NOMO-1 treated with dmso at 0.1 percent for 144 hours (cell line): ENCODE data around the gene CRB2.

Experiments
- DNase-seq: peaks from one replicate; lab custom pipeline; 2025; ENCODE audit not compliant: unreplicated experiment; lab: John Stamatoyannopoulos, UW

The CRB2 gene

DNA sequence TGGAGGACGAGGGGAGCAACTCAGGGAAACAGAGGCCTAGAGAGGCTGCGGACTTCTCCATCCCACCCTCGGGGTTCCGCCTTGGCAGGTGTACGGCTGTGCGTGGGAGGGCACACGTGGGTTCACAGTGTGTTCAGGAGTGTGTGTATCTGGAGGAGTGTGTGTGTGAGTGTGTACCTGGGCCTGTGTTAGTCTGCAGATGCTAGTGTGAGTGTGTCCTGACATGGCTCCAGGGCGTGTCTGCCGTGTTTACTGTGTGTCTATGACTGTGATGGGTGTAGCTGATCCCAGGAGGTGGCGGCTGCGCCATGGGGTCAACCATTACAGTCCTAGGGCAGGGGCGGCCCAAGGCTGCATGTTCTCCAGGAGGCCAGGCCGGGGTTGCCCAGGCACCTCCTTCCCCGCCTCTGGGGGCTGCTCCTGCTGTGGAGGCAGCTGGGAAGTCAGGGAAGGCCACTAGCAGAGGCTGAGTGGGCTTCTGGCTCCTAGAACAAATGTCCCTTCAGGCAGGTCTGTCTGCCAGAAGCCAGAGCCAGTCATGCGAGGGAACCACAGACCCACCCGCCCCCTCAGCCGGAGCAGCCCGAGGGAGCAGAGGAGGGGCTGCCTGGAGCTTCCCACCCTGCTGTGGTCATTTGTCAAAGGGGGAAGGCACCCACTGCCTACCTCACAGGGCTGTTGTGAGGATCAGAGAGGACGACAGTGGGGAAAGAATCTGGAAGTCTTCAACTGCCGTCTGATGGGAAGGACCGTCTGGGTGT, 21.4 kb downstream of the CRB2 start:
- no peak for DNase-seq

DNA sequence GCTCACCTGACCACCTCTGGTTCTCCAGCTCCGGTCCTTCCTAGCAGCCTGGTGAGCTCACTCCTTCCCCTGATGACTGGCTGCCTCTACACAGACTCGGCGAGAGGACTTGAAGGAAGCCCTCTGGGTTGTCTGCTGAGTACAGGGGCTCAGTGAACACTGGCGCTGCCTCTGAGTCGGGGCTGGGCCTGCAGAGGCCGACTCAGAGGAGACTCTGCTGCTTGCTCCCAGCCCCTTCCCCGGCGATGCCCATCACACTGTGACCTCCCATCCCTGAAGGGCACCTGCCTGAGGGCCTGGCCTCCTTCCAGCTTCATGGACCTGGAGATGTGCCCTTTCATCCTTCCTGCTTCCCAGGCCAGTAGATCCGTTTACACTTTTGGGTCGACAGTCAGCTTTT, 22.0 kb downstream of the CRB2 start:
- DNase-seq = no peak

DNA sequence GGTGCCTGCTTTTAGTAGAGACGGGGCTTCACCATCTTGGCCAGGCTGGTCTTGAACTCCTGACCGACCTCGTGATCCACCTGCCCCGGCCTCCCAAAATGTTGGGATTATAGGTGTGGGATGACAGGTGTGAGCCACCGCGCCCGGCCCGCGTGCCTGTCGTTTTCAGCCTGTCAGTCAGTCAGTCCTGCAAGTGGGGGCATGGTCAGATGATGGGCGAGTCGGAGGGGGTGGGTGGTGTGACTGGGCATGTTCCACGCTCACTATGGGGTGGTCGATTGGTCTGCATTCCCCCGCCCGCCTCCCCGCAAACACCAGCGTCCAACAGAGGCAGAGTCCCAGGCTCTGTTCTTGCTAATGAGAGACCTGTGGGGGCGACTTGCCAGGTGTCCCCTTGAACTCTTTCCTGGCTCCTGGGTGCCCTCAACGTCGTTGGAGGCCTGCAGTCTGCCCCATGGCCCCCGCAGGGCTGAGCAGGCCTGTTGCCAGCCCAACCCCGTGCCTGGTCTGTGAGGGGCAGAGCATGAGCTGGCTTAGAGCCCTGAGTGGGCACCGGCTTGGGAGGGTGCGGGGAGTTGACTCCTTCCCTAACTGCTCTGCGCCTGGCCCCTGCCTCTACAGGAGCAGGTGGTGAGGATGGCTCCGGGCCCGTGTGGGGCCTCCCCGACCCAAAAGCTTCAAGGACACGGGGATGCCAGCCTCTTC, 23.1 kb downstream of the CRB2 start:
- DNase-seq = no peak

DNA sequence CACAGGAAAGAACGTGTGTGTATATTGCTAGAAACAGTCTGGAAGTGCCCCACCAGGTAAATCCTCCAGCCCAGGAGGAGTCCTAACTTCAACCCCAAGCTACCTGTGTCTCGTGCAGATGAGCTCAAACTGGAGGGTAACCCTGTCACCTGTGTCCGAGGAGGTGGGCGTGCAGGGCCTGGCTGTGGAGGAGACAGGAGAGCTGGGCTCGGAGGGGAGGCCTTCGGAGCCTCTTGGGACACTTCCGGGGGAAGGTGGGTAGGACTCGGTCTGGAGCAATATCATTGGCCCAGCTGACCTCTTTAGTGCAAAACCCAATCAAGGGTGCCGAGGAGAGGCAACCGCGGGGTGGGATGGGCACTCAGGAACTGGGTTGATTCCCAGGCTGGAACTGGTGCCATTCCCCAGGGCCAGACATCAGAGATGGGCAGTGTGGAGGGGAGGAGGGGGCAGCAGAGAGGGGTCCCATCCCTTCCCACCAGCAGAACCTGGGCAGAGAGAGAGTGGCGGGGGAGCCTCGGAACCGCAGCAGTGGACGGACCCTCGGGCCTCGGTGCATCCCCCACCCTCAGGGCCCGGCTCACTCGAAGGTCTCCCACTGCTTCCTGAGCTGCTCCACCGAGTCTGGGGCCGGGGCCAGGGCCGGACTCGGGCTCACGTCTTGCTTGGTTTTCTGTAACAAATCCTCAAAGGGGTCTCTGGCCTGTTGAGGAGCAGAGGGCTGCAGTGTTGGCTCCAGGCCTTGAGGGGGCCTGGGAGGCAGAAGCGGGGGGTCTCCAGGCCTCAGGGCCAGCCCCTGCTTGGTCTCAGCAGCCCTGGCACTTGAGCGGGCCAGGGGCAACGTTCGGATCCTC, 25.1 kb downstream of the CRB2 start:
- DNase-seq = no peak

GRCh38 chr9:123382653-123383511, 26.9 kb downstream of the CRB2 start:
- DNase-seq = no peak

- no peak for DNase-seq
Measured at GRCh38 chr9:123383512-123384170, 27.6 kb downstream of the CRB2 start.

GRCh38 chr9:123387686-123388085, 31.7 kb downstream of the CRB2 start:
- DNase-seq = peak; percentile 53

- DNase-seq = peak; percentile 83
Measured at GRCh38 chr9:123389070-123389469, 33.1 kb downstream of the CRB2 start.

DNA sequence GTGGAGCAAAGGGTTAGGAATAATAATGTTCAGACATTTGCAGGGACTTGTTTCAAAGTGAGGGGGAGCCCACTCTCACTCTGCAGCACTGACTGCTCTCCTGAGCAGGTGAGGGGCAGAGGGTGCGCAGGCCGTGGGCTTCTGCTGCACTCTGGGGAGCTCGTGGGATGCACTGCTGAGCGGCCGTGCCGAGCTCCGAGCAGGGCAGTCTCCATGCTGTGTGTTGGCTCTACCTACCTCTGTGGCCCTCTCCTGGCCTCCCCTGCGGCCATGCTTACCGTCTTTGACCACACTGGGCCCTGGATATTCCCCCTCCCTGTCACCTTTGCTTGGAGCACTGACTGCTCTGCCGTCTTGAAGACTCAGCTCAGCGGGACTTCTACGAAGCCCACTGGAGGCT, 33.7 kb downstream of the CRB2 start:
- no peak for DNase-seq

- no peak for DNase-seq
Measured at GRCh38 chr9:123390337-123391135, 34.5 kb downstream of the CRB2 start.

DNA sequence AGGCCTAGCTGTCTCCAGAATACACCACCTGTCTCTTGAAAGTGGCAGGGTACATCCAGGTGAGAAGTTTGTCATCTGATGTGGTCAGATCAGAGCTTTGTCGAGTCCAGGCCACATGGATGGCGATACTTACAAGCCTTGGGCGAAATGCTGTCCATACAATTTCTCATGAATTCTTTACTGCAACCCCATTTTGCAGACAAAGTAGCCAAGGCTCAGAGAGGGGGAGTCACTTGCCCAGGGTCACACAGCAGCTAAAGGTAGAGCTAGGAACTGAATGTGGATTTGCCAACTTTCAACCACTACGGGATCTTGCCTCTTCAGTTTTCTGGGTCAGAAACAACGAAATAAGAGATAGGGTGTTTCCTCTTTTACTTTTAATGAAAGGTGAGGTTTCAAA, 35.2 kb downstream of the CRB2 start:
- DNase-seq = no peak

DNA sequence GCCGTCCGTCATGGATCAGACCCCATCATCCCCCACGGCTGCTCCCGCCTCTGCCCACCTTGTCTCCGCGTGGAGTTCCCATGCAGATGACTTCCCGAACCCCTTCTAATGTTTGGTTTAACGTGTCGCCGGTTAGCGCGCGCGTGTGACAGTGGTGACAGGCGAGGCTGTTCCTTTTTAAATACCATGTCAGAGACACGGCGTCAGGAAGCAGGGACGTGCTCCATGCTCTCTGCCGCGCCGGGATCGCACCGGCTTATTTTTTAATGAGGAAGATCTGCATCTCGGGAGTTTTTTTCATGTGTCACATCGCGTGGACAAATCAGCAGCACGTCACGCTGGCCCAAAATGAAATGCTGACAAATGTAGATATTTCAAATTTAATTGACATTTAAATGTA, 35.9 kb downstream of the CRB2 start:
- no peak for DNase-seq

- no peak for DNase-seq
Measured at GRCh38 chr9:123392802-123393201, 36.8 kb downstream of the CRB2 start.

GRCh38 chr9:123394291-123395235, 38.6 kb downstream of the CRB2 start:
- no peak for DNase-seq

DNA sequence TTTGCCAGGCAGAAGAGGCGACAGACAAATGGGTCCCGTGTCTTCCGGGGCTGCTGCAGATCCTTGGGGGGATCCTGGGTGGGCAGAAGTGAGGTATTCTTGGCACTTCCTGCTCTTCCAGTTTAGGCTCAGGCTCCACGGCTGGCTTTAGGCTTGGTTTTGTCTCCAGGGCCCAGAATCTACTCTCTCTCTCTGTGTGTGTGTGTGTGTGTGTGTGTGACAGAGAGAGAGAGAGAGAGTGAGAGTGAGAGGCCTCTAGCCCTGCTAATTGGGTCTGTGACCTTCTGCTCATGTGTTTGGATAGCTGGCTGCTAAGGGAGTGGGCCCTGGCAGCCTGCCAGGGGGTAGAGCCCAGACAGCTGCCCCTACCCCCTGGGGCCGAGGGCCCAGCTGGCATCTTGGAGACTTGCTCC, 39.3 kb downstream of the CRB2 start:
- no peak for DNase-seq

DNA sequence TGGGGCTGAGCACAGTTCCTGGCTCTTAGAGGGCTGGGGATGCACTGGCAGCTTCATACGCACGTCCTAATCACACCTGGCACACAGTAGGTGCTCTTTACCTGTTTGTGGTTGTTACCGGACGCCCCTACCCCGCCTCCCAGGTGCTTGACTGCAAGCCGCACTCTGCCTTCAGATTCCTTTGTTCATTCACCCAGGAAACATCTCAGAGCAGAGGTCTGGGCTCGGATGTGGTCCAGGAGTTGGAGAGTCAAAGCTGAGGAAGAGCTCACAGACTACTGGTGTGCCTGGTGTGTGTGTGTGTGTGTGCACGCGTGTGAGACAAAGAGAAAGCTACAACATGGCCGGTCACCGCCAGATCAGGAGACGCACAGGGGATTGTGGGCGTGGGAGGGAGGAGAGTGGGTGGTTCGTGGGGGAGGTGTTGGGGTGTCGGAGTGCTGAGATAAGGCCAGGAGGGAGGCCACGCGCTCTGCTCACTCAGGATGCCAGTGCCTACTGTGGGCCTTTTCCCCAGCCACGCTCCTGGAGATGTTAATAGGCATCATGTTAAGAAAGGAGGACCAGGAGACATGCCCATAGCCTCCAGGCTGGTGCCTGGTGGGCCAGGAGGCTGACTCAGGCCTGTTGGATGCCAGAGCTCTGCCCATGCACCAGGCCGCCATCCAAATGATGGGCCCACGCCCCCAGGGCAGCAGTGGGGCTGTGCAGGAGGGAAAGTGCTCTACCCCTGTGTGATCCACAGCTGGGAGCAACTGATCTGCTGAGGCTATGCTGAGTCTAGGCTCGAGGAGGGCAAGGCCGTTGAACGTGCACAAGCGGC, 39.9 kb downstream of the CRB2 start:
- no peak for DNase-seq

DNA sequence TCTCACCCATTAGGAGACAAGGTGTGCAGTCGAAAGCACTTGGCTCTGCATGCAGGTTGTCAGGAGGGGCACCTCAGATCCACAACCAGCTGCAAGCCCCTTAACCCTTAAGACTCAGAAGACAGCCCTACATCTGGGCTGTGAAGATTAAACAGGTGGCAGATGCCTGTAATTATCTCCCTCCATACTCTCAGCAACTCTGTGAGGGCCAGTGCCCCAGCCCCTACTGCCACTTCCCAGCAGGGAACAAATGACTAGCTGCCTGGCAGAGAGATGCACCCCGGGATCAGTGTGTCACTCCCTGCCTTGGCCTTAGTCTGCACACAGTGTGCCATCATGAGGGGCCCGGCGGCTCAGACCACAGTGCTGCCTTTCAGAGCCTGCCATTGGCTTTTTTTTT, 42.0 kb downstream of the CRB2 start:
- DNase-seq = no peak
